HG03095 (cell line): ENCODE measurements around the gene ZDHHC8.

Experiments
- ATAC-seq: cut with Tn5 transposase; IDR thresholded peaks from one replicate; pipeline ENCODE4 v1.9.1; 2021; ENCODE audit warnings: moderate library complexity; ENCODE audit not compliant: unreplicated experiment

ZDHHC8 gene

GRCh38 chr22:20128902-20129746, 2.5 kb upstream of the ZDHHC8 start:
- ATAC-seq = no peak

DNA sequence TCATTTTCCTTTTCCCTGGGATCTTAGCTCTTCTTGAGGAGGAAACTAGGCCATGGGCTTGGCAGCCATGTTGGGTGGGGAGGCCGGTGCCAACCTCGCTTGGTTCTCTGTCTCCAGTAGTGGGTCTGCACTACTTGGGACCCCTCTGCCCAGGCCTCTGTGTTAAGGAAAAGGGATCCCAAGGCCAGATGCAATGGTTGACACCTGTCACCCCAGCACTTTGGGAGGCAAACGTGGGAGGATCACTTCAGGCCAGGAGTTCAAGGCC, 1.9 kb upstream of the ZDHHC8 start:
- no peak for ATAC-seq

DNA sequence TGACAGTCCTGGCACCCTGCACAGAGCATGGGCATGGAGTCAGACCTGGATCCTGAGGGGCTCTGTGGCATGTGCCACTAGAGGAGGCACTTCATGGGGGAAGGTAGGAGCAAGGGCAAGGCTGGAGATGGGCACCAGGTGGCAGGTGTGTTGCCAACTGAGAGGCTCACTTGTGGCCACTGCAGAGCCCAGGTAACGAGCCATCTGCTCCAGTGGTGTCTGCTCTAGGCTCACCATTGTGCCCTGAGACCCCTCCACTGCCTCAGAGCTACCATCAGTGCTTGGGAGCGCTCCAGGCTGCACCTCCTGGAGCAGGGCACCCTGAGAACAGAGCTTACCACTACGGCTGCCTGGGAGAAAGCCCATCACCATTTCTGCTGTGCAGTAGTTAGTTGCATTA, 1.3 kb upstream of the ZDHHC8 start:
- no peak for ATAC-seq

GRCh38 chr22:20130731-20131596, 640 bp upstream of the ZDHHC8 start:
- peak; percentile 53 for ATAC-seq

DNA sequence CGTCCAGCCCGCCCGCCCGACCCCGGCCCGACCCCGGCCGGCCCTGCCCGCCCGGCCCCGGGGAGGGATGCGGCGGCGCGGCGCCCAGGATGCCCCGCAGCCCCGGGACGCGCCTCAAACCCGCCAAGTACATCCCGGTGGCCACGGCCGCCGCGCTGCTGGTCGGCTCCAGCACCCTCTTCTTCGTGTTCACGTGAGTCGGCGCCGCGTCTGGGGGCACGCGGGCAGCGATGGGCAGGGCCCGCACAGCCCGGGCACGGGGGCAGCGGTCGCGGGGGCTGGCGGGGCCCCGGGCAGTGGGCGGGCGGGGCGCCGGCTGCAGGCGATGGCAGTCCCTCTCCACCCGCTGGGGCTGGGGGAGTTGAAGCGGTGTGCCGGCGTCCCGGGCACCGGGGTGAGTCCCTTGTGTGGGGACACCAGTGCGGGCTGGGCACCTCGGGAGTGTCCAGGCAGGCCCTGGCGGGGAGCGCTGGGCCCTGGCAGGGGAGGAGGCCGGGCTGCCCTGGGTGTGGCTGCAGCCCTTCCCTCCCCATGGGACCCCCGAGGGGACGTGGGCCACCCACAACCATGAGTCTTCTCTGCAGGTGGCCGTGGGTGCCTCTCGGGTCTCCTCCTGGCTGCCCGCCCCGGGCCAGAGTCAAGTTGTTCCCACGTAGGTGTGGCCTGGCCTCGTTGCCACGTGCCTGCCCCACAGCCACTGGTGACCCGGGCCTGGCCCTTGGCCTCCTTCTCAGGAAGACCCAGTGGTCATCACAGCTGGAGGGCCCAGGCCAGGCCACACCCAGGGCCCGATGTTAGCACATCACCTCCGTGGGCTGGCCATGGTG, 468 bp downstream of the ZDHHC8 start:
- ATAC-seq = no peak

GRCh38 chr22:20132686-20133246, 1.2 kb downstream of the ZDHHC8 start:
- ATAC-seq = no peak

- no peak for ATAC-seq
These were observed 2.4 kb downstream of the ZDHHC8 start for GRCh38 chr22:20133930-20134549.

- ATAC-seq = no peak
These were observed 3.7 kb downstream of the ZDHHC8 start for GRCh38 chr22:20135265-20135664.

- no peak for ATAC-seq
These were observed 4.4 kb downstream of the ZDHHC8 start for GRCh38 chr22:20135806-20136602.

DNA sequence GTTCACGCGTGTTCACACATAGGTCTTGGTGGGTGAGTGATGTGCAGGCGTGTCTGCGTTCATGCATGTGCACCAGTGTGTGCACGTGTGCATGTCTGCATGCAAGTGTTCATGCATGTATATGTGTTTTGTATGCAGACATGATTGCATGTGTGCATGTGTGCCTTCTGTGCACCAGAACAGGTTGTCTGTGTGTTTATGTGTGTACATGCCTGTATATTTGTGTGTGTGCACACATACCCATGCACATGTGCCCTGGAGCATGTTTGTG, 4.9 kb downstream of the ZDHHC8 start:
- ATAC-seq = no peak

DNA sequence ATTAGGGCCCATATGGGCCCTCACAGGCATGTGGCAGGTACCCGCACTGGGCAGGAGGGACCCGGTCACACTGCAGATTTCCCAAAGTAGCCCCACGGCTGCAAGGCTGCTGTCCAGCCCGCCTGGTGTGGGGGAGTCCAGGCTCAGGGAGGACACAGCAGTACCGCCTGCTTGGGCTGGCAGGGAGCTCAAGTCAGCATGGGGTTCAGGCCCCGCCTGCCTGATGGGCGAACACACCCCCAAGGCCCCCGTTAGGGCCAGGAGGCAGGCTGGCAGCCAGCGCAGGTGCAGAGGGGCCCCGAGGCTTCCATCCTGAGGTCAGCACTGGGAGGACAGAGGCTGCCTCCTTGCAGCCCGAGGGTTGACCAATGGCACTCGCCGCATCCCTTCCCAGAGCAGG, 5.5 kb downstream of the ZDHHC8 start:
- no peak for ATAC-seq

- ATAC-seq = no peak
These were observed 6.2 kb downstream of the ZDHHC8 start for GRCh38 chr22:20137671-20138416.

- ATAC-seq = no peak
These were observed 6.8 kb downstream of the ZDHHC8 start for GRCh38 chr22:20138417-20138738.

DNA sequence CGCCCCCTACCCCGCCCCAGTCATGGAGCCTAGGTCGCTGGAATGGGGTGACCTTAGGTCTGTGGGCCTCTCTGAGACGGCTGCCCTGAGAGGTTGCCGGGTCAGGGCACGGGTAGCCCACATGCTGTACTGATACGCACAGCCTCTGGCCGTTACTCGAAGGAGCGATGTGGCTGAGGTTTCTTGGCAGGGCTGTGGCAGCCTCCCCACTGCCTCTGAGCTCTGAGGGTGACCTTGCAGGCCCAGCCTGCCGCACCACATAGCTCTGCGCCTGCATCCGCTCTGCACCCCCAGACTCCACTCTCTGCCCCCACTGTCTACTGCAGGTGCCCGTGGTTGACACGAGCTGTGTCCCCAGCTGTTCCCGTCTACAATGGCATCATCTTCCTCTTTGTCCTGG, 7.3 kb downstream of the ZDHHC8 start:
- ATAC-seq = no peak

- no peak for ATAC-seq
These were observed 7.9 kb downstream of the ZDHHC8 start for GRCh38 chr22:20139391-20140106.

DNA sequence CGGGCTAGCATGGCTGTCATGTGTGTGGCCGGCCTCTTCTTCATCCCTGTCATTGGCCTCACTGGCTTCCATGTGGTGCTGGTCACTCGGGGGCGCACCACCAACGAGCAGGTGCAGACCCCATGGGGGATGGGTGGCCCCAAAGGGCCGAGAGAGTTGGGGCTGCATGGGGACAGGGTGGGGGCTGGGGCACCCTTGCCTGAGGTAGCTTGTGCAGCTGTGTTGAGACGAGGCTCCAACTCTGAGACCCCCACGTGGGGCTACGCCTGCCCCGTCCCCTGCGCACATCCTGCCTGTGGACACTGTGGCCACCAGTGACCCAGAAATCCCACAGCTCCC, 8.5 kb downstream of the ZDHHC8 start:
- ATAC-seq = no peak

- no peak for ATAC-seq
These were observed 8.9 kb downstream of the ZDHHC8 start for GRCh38 chr22:20140521-20140964.

- ATAC-seq = no peak
These were observed 9.8 kb downstream of the ZDHHC8 start for GRCh38 chr22:20141186-20142077.
